ENCODE data around the gene MAP3K15. TPM values are rescaled to one million over a fixed set of nuclear protein-coding genes. Genes with fewer than 3 reads are reported as not detected.
A peak's percentile ranks its signal among the peaks of the same experiment; 100 is the strongest.

The MAP3K15 gene
- total RNA-seq, 4 donors from 2014 or later: not detected

DNA sequence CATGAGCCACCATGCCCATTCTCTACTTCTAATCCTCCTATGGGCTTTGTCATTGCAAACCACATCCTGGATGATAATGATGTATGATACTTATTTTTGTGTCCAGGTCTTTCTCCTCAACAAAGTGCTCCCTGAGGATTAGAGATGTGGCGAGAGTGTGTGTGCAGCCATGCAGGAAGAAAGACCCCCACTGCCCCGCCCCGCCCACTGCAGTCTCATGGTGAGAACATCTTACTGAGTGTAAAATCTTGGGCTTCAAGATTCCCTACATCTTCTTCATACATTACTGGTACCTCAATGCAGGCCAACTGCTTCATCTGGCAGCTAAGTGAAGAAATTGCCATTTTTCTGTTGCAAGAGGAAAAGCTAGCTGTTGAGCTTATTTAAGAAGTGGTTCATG, 25.9 kb upstream of the MAP3K15 start:
- Histone ChIP-seq H3K27me3 (no peaks in the 10 kb centered on the region), H3K9me3 (no peaks in the 10 kb centered on the region)
- 96 to 100% methylated on average over 3 of the region's 3 CpGs for WGBS, 2 donors

DNA sequence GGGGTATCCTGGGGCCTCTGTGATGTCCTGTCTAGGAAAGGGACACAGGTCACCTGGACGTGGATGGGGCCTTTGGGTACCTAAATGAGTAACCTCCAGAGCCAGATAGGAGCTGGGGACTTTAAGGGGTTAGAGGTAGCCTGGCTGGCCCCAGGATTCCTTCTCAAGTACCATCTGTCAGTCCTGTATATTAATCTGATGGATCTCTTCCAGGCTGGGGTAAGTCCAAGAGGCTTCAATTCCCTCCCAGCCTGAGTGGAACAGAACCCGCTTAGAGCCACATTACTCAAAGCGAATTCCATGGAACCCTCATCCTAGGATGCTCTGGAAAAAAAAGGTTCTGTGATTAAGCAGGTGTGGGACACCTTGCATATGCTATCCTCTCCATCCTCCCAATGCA, 24.8 kb upstream of the MAP3K15 start:
- Histone ChIP-seq H3K27ac (no peak overlapping the region), H3K4me1 (no peaks in the 10 kb centered on the region), H3K4me3 (replicated peaks in 1 of 3) (no peak overlapping the region), H3K9me3 (no peaks in the 10 kb centered on the region), H3K27me3 (no peaks in the 10 kb centered on the region), H3K36me3 (no peaks in the 10 kb centered on the region)
- intact Hi-C loops (cut with DNase I): loop anchor here (5.0 kb wide), 1 partner anchor 347 kb away; the partner anchor contains the start of gene SH3KBP1
- TF ChIP-seq, protein P1, sequence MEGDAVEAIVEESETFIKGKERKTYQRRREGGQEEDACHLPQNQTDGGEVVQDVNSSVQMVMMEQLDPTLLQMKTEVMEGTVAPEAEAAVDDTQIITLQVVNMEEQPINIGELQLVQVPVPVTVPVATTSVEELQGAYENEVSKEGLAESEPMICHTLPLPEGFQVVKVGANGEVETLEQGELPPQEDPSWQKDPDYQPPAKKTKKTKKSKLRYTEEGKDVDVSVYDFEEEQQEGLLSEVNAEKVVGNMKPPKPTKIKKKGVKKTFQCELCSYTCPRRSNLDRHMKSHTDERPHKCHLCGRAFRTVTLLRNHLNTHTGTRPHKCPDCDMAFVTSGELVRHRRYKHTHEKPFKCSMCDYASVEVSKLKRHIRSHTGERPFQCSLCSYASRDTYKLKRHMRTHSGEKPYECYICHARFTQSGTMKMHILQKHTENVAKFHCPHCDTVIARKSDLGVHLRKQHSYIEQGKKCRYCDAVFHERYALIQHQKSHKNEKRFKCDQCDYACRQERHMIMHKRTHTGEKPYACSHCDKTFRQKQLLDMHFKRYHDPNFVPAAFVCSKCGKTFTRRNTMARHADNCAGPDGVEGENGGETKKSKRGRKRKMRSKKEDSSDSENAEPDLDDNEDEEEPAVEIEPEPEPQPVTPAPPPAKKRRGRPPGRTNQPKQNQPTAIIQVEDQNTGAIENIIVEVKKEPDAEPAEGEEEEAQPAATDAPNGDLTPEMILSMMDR (IDR thresholded peaks at IDR 0.05): no peak
- no peak for TF ChIP-seq POLR2A (IDR thresholded peaks at IDR 0.05)
- WGBS, 2 donors: 100% methylated on average over 2 of the region's 3 CpGs
- DNase-seq: no peak

More for the DNA sequence above, 25.9 kb upstream of the MAP3K15 start:
- no peak for DNase-seq
- intact Hi-C loops (cut with DNase I): loop anchor here (5.0 kb wide), 1 partner anchor 346 kb away; the partner anchor contains the start of gene SH3KBP1
- no peak for TF ChIP-seq POLR2A (IDR thresholded peaks at IDR 0.05)
- TF ChIP-seq, protein P1 (IDR thresholded peaks at IDR 0.05): no peak
- no peak overlapping the region for H3K4me3 ChIP-seq (replicated peaks in 1 of 3)
- no peak overlapping the region for H3K27ac ChIP-seq
- no peaks in the 10 kb centered on the region for H3K4me1 ChIP-seq
- H3K36me3 ChIP-seq: no peaks in the 10 kb centered on the region

DNA sequence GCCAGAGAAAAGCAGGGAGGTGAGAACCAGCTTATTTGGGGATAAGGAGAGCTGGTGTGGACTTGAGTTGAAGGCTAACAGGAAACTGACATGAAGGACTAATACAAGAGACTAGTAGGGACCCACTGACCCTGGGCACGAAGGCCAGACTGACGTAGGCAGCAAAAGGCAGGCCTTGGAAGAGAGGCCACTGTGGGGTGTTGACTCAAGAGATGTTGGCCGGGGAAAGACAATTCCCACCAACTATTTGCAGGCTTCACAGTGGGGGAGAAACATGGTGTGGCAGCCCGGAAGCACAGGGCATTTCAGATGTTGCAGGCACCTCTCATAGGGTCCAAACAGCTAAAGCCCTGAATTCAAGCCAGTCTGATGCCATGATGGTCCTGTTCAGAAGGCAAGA, 24.4 kb upstream of the MAP3K15 start:
- no peaks in the 10 kb centered on the region for H3K27me3 ChIP-seq
- no peak overlapping the region for H3K4me3 ChIP-seq (replicated peaks in 1 of 3)
- 90 to 100% methylated on average over 4 of the region's 4 CpGs for WGBS, 2 donors
- H3K27ac ChIP-seq: no peak overlapping the region
- H3K9me3 ChIP-seq: no peaks in the 10 kb centered on the region
- intact Hi-C loops (cut with DNase I): loop anchor here (5.0 kb wide), 1 partner anchor 348 kb away; the partner anchor contains the start of gene SH3KBP1
- no peak for TF ChIP-seq POLR2A (IDR thresholded peaks at IDR 0.05)
- TF ChIP-seq, protein P1 (IDR thresholded peaks at IDR 0.05): no peak
- no peak for DNase-seq
- H3K36me3 ChIP-seq: no peaks in the 10 kb centered on the region
- no peaks in the 10 kb centered on the region for H3K4me1 ChIP-seq

DNA sequence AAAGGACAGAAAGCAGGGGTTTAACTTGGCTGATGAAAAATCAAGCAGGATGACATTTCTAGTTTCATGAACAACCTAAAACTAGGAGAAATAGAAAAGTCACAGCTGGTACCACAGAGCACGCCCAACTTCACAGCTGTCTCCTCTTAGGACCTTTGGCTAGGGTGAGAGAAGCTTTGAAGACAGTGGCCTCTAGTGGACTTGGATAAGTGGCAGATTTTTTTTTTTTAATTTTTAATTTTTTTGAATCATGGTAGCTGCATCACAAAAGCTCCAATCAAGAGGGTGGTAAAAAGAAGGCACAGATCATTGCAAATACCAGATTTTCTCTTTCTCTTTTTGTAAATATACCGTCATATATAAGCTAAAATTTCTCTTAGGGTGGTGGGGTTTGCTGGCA, 20.2 kb upstream of the MAP3K15 start:
- no peak for TF ChIP-seq POLR2A (IDR thresholded peaks at IDR 0.05)
- TF ChIP-seq, protein P1 (IDR thresholded peaks at IDR 0.05): peak in 2 of 6 experiments; percentile 22 to 24
- Histone ChIP-seq H3K4me1 (no peaks in the 10 kb centered on the region), H3K4me3 (replicated peaks in 1 of 3) (no peak overlapping the region), H3K27ac (no peak overlapping the region), H3K27me3 (no peaks in the 10 kb centered on the region), H3K9me3 (no peaks in the 10 kb centered on the region), H3K36me3 (no peaks in the 10 kb centered on the region)
- WGBS, 2 donors: 89 to 90% methylated on average over 2 of the region's 2 CpGs
- DNase-seq: no peak
- intact Hi-C loops (cut with DNase I): no loop called here

DNA sequence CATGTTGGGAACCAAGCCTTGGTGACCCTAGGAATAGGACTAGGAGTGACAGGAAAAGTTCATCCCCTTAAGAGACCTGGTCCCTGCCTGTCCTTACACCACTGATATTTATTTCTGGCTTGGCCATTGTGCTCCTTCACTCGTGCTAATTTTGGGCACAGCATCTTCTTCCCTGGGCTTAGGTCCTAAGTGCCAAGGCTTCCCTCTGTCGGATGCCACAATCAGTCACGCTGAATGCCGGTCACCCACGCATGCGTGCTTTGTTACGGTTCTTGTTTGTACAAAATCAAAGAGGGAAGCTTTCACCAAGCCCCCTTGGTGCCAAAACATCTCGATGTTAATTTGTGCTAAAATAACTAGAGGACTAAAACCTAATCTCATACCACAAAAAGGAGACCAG, 17.4 kb upstream of the MAP3K15 start:
- Histone ChIP-seq H3K4me1 (no peaks in the 10 kb centered on the region), H3K4me3 (replicated peaks in 1 of 3) (no peak overlapping the region), H3K36me3 (no peaks in the 10 kb centered on the region), H3K27ac (no peak overlapping the region), H3K27me3 (no peaks in the 10 kb centered on the region), H3K9me3 (no peaks in the 10 kb centered on the region)
- intact Hi-C loops (cut with DNase I): no loop called here
- no peak for DNase-seq
- TF ChIP-seq, protein P1 (IDR thresholded peaks at IDR 0.05): no peak
- no peak for TF ChIP-seq POLR2A (IDR thresholded peaks at IDR 0.05)
- WGBS, 2 donors: 51 to 54% methylated on average over 7 to 8 of the region's 8 CpGs
